Measurements from ENCODE around the gene DDR1.

- TF ChIP-seq CTCF (IDR thresholded peaks at IDR 0.05) (peak in 3 of 4 experiments; percentile 92 to 97 (median 95)), POLR2A (IDR thresholded peaks at IDR 0.05) (no peak), POLR2AphosphoS5 (IDR thresholded peaks at IDR 0.05) (peak; percentile 79)
Measured at GRCh38 chr6:30877419-30878262, 6.7 kb upstream of the DDR1 start.

Measured in gastroesophageal sphincter (tissue), 3 donors.